Esophagus muscularis mucosa (tissue), 4 donors: Measurements from ENCODE around the gene GREM1. TPM values are rescaled to one million over a fixed set of nuclear protein-coding genes. Genes with fewer than 3 reads are reported as not detected.

Experiments used
- DNase-seq: peaks from one replicate; pipeline ENCODE4 v3.0.0-alpha.2; 2017; ENCODE audit errors: extremely low spot score
- H3K27ac ChIP-seq, 4 donors: fragments of 200-600 bp; sonication (generic); replicated peaks in 1 of 4; 1 replicate in 3 of 4; 2 replicates in 1 of 4; pipeline ENCODE4 v1.5.1; 2016 to 2019; ENCODE audit warnings: mild to moderate bottlenecking in 1 of 4
- H3K27me3 ChIP-seq, 4 donors: fragments of 200-600 bp; sonication (generic); one replicate each; pipeline versions ENCODE4 v1.5.1 to v1.6.0; 2016 to 2019
- H3K36me3 ChIP-seq, 4 donors: fragments of 200-600 bp; sonication (generic); one replicate each; pipeline ENCODE4 v1.5.1; 2016 to 2019
- H3K4me1 ChIP-seq, 4 donors: fragments of 200-600 bp; sonication (generic); one replicate each; pipeline ENCODE4 v1.5.1; 2016 to 2019
- H3K4me3 ChIP-seq, 4 donors: fragments of 200-600 bp; sonication (generic); 1 replicate in 2 of 4; 2 replicates in 2 of 4; pipeline ENCODE4 v1.5.1; 2016 to 2019; ENCODE audit warnings: mild to moderate bottlenecking in 4 of 4, moderate library complexity in 1 of 4
- H3K9me3 ChIP-seq, 4 donors: fragments of 200-600 bp; sonication (generic); 1 replicate in 3 of 4; 2 replicates in 1 of 4; pipeline ENCODE4 v1.5.1; 2016 to 2019
- CTCF ChIP-seq, 3 experiments: fragments of 200-600 bp in 2 of 3; fragments of 450-650 bp in 1 of 3; sonication (generic) in 2 of 3; IDR thresholded peaks; one replicate each; pipeline ENCODE4 v1.5.1; 2017 to 2019; ENCODE audit warnings: antibody characterized with exemption in 3 of 3, mild to moderate bottlenecking in 2 of 3, moderate library complexity in 1 of 3
- EP300 ChIP-seq: sonication (generic); formaldehyde crosslinking; IDR thresholded peaks from one replicate; pipeline ENCODE4 v1.6.1; 2017; ENCODE audit warnings: antibody characterized with exemption
- POLR2A ChIP-seq: fragments of 450-650 bp; IDR thresholded peaks from one replicate; pipeline ENCODE4 v1.6.1; 2017; ENCODE audit warnings: antibody characterized with exemption, moderate library complexity, mild to moderate bottlenecking, low read depth
- POLR2AphosphoS5 ChIP-seq, 2 donors: sonication (generic); formaldehyde crosslinking; IDR thresholded peaks; one replicate each; pipeline ENCODE4 v1.6.1; 2017; ENCODE audit warnings: antibody characterized with exemption in 2 of 2
- WGBS: methylation state at CpG from one replicate; pipeline ENCODE4 v1.1.5; 2018; 5-methylcytosine and 5-hydroxymethylcytosine counted together
- intact Hi-C: fragments of 100-400 bp; cut with DNase I; formaldehyde crosslinking; loops from one replicate; pipeline ENCODE4 v1.15.1; 2023
- total RNA-seq, 4 donors: library from RNA; depleted of rRNA; stranded (reverse); fragments of >200 nt; gene quantifications; one replicate each; pipeline versions ENCODE4 v1.1.0 to v1.2.1, GENCODE V29; 2016

Gene GREM1
- total RNA-seq, 4 donors from 2014 or later, result 8.6 to 46.1 (median 37.0) TPM

- WGBS, result 85% methylated on average over 29 of the region's 29 CpGs
- H3K36me3 ChIP-seq, result no peaks in the 10 kb centered on the region
- DNase-seq, result no peak
- no peaks in the 10 kb centered on the region for H3K9me3 ChIP-seq
- no peaks in the 10 kb centered on the region for H3K27me3 ChIP-seq
- intact Hi-C loops, result no loop called here
- H3K27ac ChIP-seq, result peak overlapping the region in 3 of 4 donors; percentile 14 to 54 (median 31)
- TF ChIP-seq POLR2A (no peak), POLR2AphosphoS5 (IDR thresholded peaks at IDR 0.05) (no peak), CTCF (IDR thresholded peaks at IDR 0.05) (no peak), EP300 (no peak)
- H3K4me3 ChIP-seq, result no peak overlapping the region
- H3K4me1 ChIP-seq, result peaks cover 3 to 51% (median 46%) of the 10 kb centered on the region in 4 donors
Observed at GRCh38 chr15:32671339-32672325, 46.2 kb upstream of the GREM1 start.

- intact Hi-C loops, result no loop called here
- no peak overlapping the region for H3K4me3 ChIP-seq
- peak overlapping the region; percentile 13 to 44 (median 36) for H3K27ac ChIP-seq
- H3K27me3 ChIP-seq, result no peaks in the 10 kb centered on the region
- no peaks in the 10 kb centered on the region for H3K36me3 ChIP-seq
- no peaks in the 10 kb centered on the region for H3K9me3 ChIP-seq
- no peak for TF ChIP-seq EP300
- TF ChIP-seq CTCF (IDR thresholded peaks at IDR 0.05), result no peak
- TF ChIP-seq POLR2AphosphoS5 (IDR thresholded peaks at IDR 0.05), result no peak
- no peak for TF ChIP-seq POLR2A
- no peak for DNase-seq
- peaks cover 3 to 61% (median 53%) of the 10 kb centered on the region in 4 donors for H3K4me1 ChIP-seq
- WGBS, result 61% methylated on average over 2 of the region's 2 CpGs
Observed at GRCh38 chr15:32674681-32675080, 43.1 kb upstream of the GREM1 start.

- intact Hi-C loops, result no loop called here
Observed at GRCh38 chr15:32675466-32675865, 42.3 kb upstream of the GREM1 start.

GRCh38 chr15:32676169-32676568 lies 41.6 kb upstream of the GREM1 start:
- WGBS, result 42% methylated on average over 2 of the region's 2 CpGs
- intact Hi-C loops, result no loop called here
- TF ChIP-seq EP300 (no peak), CTCF (IDR thresholded peaks at IDR 0.05) (no peak)
- Histone ChIP-seq H3K27ac (no peak overlapping the region), H3K27me3 (no peaks in the 10 kb centered on the region), H3K9me3 (no peaks in the 10 kb centered on the region), H3K4me1 (peaks cover 0 to 46% (median 40%) of the 10 kb centered on the region in 4 donors), H3K36me3 (no peaks in the 10 kb centered on the region), H3K4me3 (no peak overlapping the region)
- no peak for DNase-seq

More at GRCh38 chr15:32675466-32675865, 42.3 kb upstream of the GREM1 start:
- H3K36me3 ChIP-seq, result no peaks in the 10 kb centered on the region
- DNase-seq, result no peak
- TF ChIP-seq EP300 (no peak), POLR2A (no peak), CTCF (IDR thresholded peaks at IDR 0.05) (no peak), POLR2AphosphoS5 (IDR thresholded peaks at IDR 0.05) (no peak)
- H3K4me1 ChIP-seq, result peaks cover 0 to 53% (median 46%) of the 10 kb centered on the region in 4 donors
- H3K27me3 ChIP-seq, result no peaks in the 10 kb centered on the region
- H3K9me3 ChIP-seq, result no peaks in the 10 kb centered on the region
- H3K27ac ChIP-seq, result peak overlapping the region in 3 of 4 donors; percentile 31 to 44 (median 42)
- WGBS, result 46% methylated on average over 6 of the region's 6 CpGs
- no peak overlapping the region for H3K4me3 ChIP-seq
